SK-N-SH (cell line): ENCODE measurements around the gene KLHL26. TPM values are rescaled to one million over a fixed set of nuclear protein-coding genes. Genes with fewer than 3 reads are reported as not detected.

Source experiments
- CTCF ChIA-PET: fragments of 300-600, 350-600 bp; formaldehyde crosslinking; extraction: SDS; loops from one replicate; lab custom pipeline; 2021; lab: Yijun Ruan, JAX
- POLR2A ChIA-PET: fragments of 350-600 bp; sonication (Branson Sonifier 250); formaldehyde crosslinking; extraction: SDS; loops from one replicate; lab custom pipeline; 2020; ENCODE audit warnings: antibody characterized with exemption, inconsistent platforms; lab: Yijun Ruan, JAX
- DNase-seq: peaks from one replicate; pipeline ENCODE4 v3.0.0; 2012
- H2AFZ ChIP-seq: fragments of 200-600 bp; sonication (generic); 2 replicates; pipeline ENCODE4 v1.8.1; 2016; ENCODE audit warnings: antibody characterized with exemption, mild to moderate bottlenecking, low read depth
- H3F3A ChIP-seq: fragments of 200-600 bp; sonication (generic); replicated peaks from 2 replicates; pipeline ENCODE3; 2016; ENCODE audit warnings: antibody characterized with exemption, mild to moderate bottlenecking; ENCODE audit not compliant: insufficient read depth
- H3K27ac ChIP-seq, 2 experiments: fragments of 200-500 bp in 1 of 2; fragments of 200-600 bp in 1 of 2; sonication (Bioruptor generic) in 1 of 2; sonication (generic), shearing (Covaris generic) in 1 of 2; 2 replicates each; pipeline versions ENCODE4 v1.5.1 to v1.6.1; 2014 to 2016; ENCODE audit warnings: low read depth in 2 of 2, inconsistent platforms in 1 of 2, low read length in 1 of 2, mild to moderate bottlenecking in 1 of 2, mixed read lengths in 1 of 2
- H3K27me3 ChIP-seq: fragments of 200-600 bp; sonication (generic), shearing (Covaris generic); 2 replicates; pipeline ENCODE4 v1.6.1; 2016; ENCODE audit warnings: mixed run types; ENCODE audit not compliant: insufficient read depth
- H3K36me3 ChIP-seq, 2 experiments: fragments of 200-500 bp in 1 of 2; fragments of 200-600 bp in 1 of 2; sonication (Bioruptor generic) in 1 of 2; sonication (generic) in 1 of 2; replicated peaks in 1 of 2; 2 replicates each; pipeline versions ENCODE3 to v1.5.1; 2014 to 2016; ENCODE audit warnings: low read length in 1 of 2, mild to moderate bottlenecking in 1 of 2; ENCODE audit not compliant: insufficient read depth in 2 of 2, control insufficient read depth in 1 of 2
- H3K4me1 ChIP-seq, 2 experiments: fragments of 200-500 bp in 1 of 2; fragments of 200-600 bp in 1 of 2; sonication (Bioruptor generic) in 1 of 2; sonication (generic), shearing (Covaris generic) in 1 of 2; 2 replicates each; pipeline versions ENCODE4 v1.5.1 to v1.6.1; 2014 to 2016; ENCODE audit warnings: low read depth in 1 of 2, low read length in 1 of 2, mixed run types in 1 of 2; ENCODE audit not compliant: insufficient read depth in 2 of 2, control insufficient read depth in 1 of 2
- H3K4me2 ChIP-seq: fragments of 200-600 bp; sonication (generic), shearing (Covaris generic); 2 replicates; pipeline ENCODE4 v1.6.1; 2017; ENCODE audit warnings: mixed run types
- H3K4me3 ChIP-seq, 2 experiments: fragments of 200-500 bp in 1 of 2; fragments of 200-600 bp in 1 of 2; sonication (Bioruptor generic) in 1 of 2; sonication (generic), shearing (Covaris generic) in 1 of 2; 2 replicates each; pipeline versions ENCODE4 v1.5.1 to v1.8.1; 2014 to 2016; ENCODE audit warnings: low read depth in 2 of 2, inconsistent platforms in 1 of 2, low read length in 1 of 2, mild to moderate bottlenecking in 1 of 2, mixed read lengths in 1 of 2, moderate library complexity in 1 of 2
- H3K79me2 ChIP-seq: fragments of 200-600 bp; sonication (generic); 2 replicates; pipeline ENCODE4 v1.8.1; 2017; ENCODE audit warnings: mild to moderate bottlenecking; ENCODE audit not compliant: insufficient read depth
- H3K9ac ChIP-seq: fragments of 200-600 bp; sonication (generic); 2 replicates; pipeline ENCODE4 v1.6.1; 2017; ENCODE audit warnings: mixed run types
- H3K9me2 ChIP-seq: fragments of 200-600 bp; sonication (generic); 2 replicates; pipeline ENCODE4 v1.6.1; 2017; ENCODE audit warnings: mixed run types
- H3K9me3 ChIP-seq: fragments of 200-600 bp; sonication (generic); 2 replicates; pipeline ENCODE4 v1.6.1; 2017; ENCODE audit warnings: mixed run types, mild to moderate bottlenecking, moderate library complexity
- H4K20me1 ChIP-seq: fragments of 200-600 bp; sonication (generic); 2 replicates; pipeline ENCODE4 v1.6.1; 2017; ENCODE audit warnings: mild to moderate bottlenecking, mixed run types; ENCODE audit not compliant: insufficient read depth
- CHD2 ChIP-seq: fragments of 150-350 bp; IDR thresholded peaks from 2 replicates; pipeline ENCODE4 v1.6.1; 2018; ENCODE audit warnings: low read length; ENCODE audit not compliant: partially characterized antibody
- ELF1 ChIP-seq: IDR thresholded peaks from 2 replicates; pipeline ENCODE4 v1.4.0; 2012
- EP300 ChIP-seq, 2 experiments: IDR thresholded peaks; 2 replicates each; pipeline versions ENCODE4 v1.4.0 to v1.6.1; 2012; ENCODE audit warnings: borderline replicate concordance in 1 of 2, low read depth in 1 of 2, low read length in 1 of 2
- EZH2phosphoT487 ChIP-seq: fragments of 200-600 bp; sonication (generic); IDR thresholded peaks from 2 replicates; pipeline ENCODE4 v1.6.1; 2017; ENCODE audit warnings: low read depth, mixed run types, mild to moderate bottlenecking, antibody characterized with exemption, moderate library complexity, borderline replicate concordance
- FOSL2 ChIP-seq: IDR thresholded peaks from 2 replicates; pipeline ENCODE4 v1.4.0; 2012; ENCODE audit warnings: low read depth, mild to moderate bottlenecking, moderate library complexity, borderline replicate concordance
- FOXJ3 ChIP-seq: sonication (generic); formaldehyde crosslinking; IDR thresholded peaks from 2 replicates; pipeline ENCODE4 v1.5.1; 2020; ENCODE audit warnings: mild to moderate bottlenecking, missing genetic modification reagents
- GATA2 ChIP-seq: sonication (generic); formaldehyde crosslinking; IDR thresholded peaks from 2 replicates; pipeline ENCODE4 v1.5.0; 2020; ENCODE audit warnings: mild to moderate bottlenecking, missing genetic modification reagents
- MXI1 ChIP-seq: IDR thresholded peaks from 2 replicates; pipeline ENCODE4 v1.6.1; 2012; ENCODE audit warnings: mild to moderate bottlenecking, low read depth, low read length, improper control_type of control experiment
- NFIC ChIP-seq: IDR thresholded peaks from 2 replicates; pipeline ENCODE4 v1.4.0; 2012; ENCODE audit warnings: borderline replicate concordance
- NRF1 ChIP-seq: IDR thresholded peaks from 2 replicates; pipeline ENCODE4 v1.6.1; 2012; ENCODE audit warnings: low read depth, mild to moderate bottlenecking, low read length
- RFX5 ChIP-seq: IDR thresholded peaks from 2 replicates; pipeline ENCODE4 v1.6.1; 2012; ENCODE audit warnings: mild to moderate bottlenecking, improper control_type of control experiment, low read length
- SMC3 ChIP-seq: IDR thresholded peaks from 2 replicates; pipeline ENCODE4 v1.6.1; 2012; ENCODE audit warnings: low read depth, low read length, improper control_type of control experiment
- TAF1 ChIP-seq: IDR thresholded peaks from 2 replicates; pipeline ENCODE4 v1.6.1; 2012; ENCODE audit warnings: low read depth, mild to moderate bottlenecking, low read length, moderate library complexity, borderline replicate concordance
- TCF12 ChIP-seq: IDR thresholded peaks from 2 replicates; pipeline ENCODE4 v1.4.0; 2012
- TEAD4 ChIP-seq: IDR thresholded peaks from 2 replicates; pipeline ENCODE4 v1.4.0; 2012; ENCODE audit warnings: mild to moderate bottlenecking, borderline replicate concordance; ENCODE audit not compliant: insufficient read depth
- WGBS: methylation state at CpG from one replicate; pipeline ENCODE4 v1.1.6; 2017; ENCODE audit warnings: low lambda C conversion rate; 5-methylcytosine and 5-hydroxymethylcytosine counted together
- polyA plus RNA-seq, 3 experiments: library from polyadenylated mRNA; depleted of rRNA; stranded (reverse); fragments of >200 nt; gene quantifications; 2 replicates each; pipeline ENCODE4 v1.2.3, GENCODE V29; 2012
- TF ChIP-seq, protein P1 (sequence below): fragments of 150-350 bp; IDR thresholded peaks from 2 replicates; pipeline ENCODE4 v1.6.1; 2017; ENCODE audit warnings: antibody characterized with exemption, low read length, low read depth, borderline replicate concordance
- TF ChIP-seq, protein P2 (sequence below): fragments of 200-600 bp; sonication (generic); IDR thresholded peaks from 2 replicates; pipeline ENCODE4 v1.6.1; 2017; ENCODE audit warnings: antibody characterized with exemption, mild to moderate bottlenecking, moderate library complexity
- TF ChIP-seq, protein P3 (sequence below): IDR thresholded peaks from 2 replicates; pipeline ENCODE4 v1.4.0; 2012; ENCODE audit warnings: low read depth, borderline replicate concordance
- TF ChIP-seq, protein P4 (sequence below): IDR thresholded peaks from 2 replicates; pipeline ENCODE4 v1.4.0; 2012; ENCODE audit warnings: low read depth, borderline replicate concordance

The KLHL26 gene
- polyA plus RNA-seq, 1 of the 3 experiments (the other 2 are of a cell fraction): 4.6 TPM

DNA sequence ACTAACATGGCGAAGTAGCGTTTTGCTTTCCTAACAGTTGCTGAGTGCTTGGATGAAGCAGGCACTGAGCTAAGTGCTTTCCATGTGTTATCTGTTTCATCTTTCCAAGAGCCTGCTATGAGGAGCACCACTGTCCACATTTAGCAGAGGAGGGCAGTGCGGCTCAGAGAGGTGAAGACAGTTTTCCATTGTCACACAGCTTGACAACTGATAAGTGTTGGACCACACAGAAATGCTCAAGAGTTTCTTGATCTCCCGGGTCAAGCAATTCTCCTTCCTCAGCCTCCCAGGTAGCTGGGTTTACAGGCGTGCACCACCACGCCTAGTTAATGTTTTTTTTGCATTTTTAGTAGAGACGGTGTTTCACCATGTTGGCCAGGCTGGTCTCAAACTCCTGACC is 39.9 kb downstream of the KLHL26 start:
- peaks cover 3% of the 10 kb centered on the region for H3F3A ChIP-seq
- H4K20me1 ChIP-seq: no peaks in the 10 kb centered on the region
- H3K36me3 ChIP-seq: no peaks in the 10 kb centered on the region
- WGBS: 94% methylated on average over 6 of the region's 7 CpGs
- no peak overlapping the region for H3K9ac ChIP-seq
- no peak overlapping the region for H2AFZ ChIP-seq
- TF ChIP-seq ELF1 (no peak), CHD2 (no peak), NRF1 (no peak), MXI1 (no peak), FOSL2 (no peak), TCF12 (no peak), EP300 (IDR thresholded peaks at IDR 0.05; ENCODE audit: borderline replicate concordance in 1 of 2, low read depth in 1 of 2, low read length in 1 of 2) (no peak), FOXJ3 (CRISPR knock-in tag) (no peak), SMC3 (no peak)
- TF ChIP-seq, protein P1, sequence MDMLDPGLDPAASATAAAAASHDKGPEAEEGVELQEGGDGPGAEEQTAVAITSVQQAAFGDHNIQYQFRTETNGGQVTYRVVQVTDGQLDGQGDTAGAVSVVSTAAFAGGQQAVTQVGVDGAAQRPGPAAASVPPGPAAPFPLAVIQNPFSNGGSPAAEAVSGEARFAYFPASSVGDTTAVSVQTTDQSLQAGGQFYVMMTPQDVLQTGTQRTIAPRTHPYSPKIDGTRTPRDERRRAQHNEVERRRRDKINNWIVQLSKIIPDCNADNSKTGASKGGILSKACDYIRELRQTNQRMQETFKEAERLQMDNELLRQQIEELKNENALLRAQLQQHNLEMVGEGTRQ: no peak
- TF ChIP-seq, protein P2, sequence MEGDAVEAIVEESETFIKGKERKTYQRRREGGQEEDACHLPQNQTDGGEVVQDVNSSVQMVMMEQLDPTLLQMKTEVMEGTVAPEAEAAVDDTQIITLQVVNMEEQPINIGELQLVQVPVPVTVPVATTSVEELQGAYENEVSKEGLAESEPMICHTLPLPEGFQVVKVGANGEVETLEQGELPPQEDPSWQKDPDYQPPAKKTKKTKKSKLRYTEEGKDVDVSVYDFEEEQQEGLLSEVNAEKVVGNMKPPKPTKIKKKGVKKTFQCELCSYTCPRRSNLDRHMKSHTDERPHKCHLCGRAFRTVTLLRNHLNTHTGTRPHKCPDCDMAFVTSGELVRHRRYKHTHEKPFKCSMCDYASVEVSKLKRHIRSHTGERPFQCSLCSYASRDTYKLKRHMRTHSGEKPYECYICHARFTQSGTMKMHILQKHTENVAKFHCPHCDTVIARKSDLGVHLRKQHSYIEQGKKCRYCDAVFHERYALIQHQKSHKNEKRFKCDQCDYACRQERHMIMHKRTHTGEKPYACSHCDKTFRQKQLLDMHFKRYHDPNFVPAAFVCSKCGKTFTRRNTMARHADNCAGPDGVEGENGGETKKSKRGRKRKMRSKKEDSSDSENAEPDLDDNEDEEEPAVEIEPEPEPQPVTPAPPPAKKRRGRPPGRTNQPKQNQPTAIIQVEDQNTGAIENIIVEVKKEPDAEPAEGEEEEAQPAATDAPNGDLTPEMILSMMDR: no peak
- TF ChIP-seq, protein P3, sequence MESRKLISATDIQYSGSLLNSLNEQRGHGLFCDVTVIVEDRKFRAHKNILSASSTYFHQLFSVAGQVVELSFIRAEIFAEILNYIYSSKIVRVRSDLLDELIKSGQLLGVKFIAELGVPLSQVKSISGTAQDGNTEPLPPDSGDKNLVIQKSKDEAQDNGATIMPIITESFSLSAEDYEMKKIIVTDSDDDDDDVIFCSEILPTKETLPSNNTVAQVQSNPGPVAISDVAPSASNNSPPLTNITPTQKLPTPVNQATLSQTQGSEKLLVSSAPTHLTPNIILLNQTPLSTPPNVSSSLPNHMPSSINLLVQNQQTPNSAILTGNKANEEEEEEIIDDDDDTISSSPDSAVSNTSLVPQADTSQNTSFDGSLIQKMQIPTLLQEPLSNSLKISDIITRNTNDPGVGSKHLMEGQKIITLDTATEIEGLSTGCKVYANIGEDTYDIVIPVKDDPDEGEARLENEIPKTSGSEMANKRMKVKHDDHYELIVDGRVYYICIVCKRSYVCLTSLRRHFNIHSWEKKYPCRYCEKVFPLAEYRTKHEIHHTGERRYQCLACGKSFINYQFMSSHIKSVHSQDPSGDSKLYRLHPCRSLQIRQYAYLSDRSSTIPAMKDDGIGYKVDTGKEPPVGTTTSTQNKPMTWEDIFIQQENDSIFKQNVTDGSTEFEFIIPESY: no peak
- H3K4me1 ChIP-seq: peaks cover 5 to 15% of the 10 kb centered on the region in 2 experiments; a peak in 2 of 4 replicates
- DNase-seq: no peak
- no peak overlapping the region for H3K4me2 ChIP-seq
- POLR2A ChIA-PET: interaction anchor here (0.6 kb wide), 1 partner anchor 308 kb away, joined by 3 read pairs; no protein-coding TSS in a partner anchor
- H3K4me3 ChIP-seq: no peak overlapping the region
- H3K79me2 ChIP-seq: no peaks in the 10 kb centered on the region
- CTCF ChIA-PET: interaction anchor here (0.8 to 3.1 kb wide), 6 partner anchors 83 to 225 kb away, joined by 3 to 14 read pairs (median 4); no protein-coding TSS in a partner anchor
- H3K27ac ChIP-seq: no peak overlapping the region
- no peaks in the 10 kb centered on the region for H3K9me2 ChIP-seq
- H3K9me3 ChIP-seq: no peaks in the 10 kb centered on the region
- H3K27me3 ChIP-seq: no peaks in the 10 kb centered on the region

DNA sequence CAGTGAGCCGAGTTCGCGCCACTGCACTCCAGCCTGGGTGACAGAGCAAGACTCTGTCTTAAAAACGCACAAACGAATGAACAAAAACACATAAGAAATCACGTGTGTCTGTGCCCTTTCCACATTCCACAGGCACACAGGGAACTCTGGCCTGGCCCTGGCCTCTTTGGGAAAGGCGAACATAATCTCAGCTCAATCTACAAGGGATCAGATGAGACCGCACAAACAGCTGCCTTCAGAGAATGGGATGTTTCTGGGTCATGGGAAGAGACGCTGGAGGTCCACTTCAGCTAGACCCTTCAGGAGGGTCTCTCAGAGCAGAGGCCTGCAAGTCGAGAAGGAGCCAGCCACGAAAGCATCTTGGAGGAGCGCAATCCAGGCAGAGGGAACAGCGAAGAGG is 40.3 kb downstream of the KLHL26 start:
- Histone ChIP-seq H3F3A (peaks cover 3% of the 10 kb centered on the region), H3K9ac (no peak overlapping the region), H3K79me2 (no peaks in the 10 kb centered on the region), H3K4me2 (no peak overlapping the region), H3K9me2 (no peaks in the 10 kb centered on the region), H3K4me3 (no peak overlapping the region), H2AFZ (no peak overlapping the region), H3K4me1 (peaks cover 2 to 15% of the 10 kb centered on the region in 2 experiments; a peak in 2 of 4 replicates), H3K27ac (peak overlapping the region; percentile 19 to 79; a peak in 1 of 4 replicates), H4K20me1 (no peaks in the 10 kb centered on the region), H3K27me3 (no peaks in the 10 kb centered on the region), H3K36me3 (no peaks in the 10 kb centered on the region), H3K9me3 (no peaks in the 10 kb centered on the region)
- CTCF ChIA-PET: interaction anchor here (0.6 to 1.2 kb wide), 4 partner anchors 86 to 227 kb away, joined by 3 to 6 read pairs (median 3); no protein-coding TSS in a partner anchor
- no peak for DNase-seq
- WGBS: 84% methylated on average over 13 of the region's 13 CpGs
- POLR2A ChIA-PET: interaction anchor here (0.6 kb wide), 1 partner anchor 307 kb away, joined by 3 read pairs; no protein-coding TSS in a partner anchor
- TF ChIP-seq SMC3 (no peak), FOXJ3 (CRISPR knock-in tag) (no peak), EZH2phosphoT487 (no peak), NFIC (no peak), TEAD4 (no peak), EP300 (IDR thresholded peaks at IDR 0.05; ENCODE audit: borderline replicate concordance in 1 of 2, low read depth in 1 of 2, low read length in 1 of 2) (no peak), CHD2 (no peak), TAF1 (no peak), RFX5 (no peak), GATA2 (CRISPR knock-in tag) (no peak)
- TF ChIP-seq, protein P1: no peak
- TF ChIP-seq, protein P4, sequence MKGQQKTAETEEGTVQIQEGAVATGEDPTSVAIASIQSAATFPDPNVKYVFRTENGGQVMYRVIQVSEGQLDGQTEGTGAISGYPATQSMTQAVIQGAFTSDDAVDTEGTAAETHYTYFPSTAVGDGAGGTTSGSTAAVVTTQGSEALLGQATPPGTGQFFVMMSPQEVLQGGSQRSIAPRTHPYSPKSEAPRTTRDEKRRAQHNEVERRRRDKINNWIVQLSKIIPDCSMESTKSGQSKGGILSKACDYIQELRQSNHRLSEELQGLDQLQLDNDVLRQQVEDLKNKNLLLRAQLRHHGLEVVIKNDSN: no peak
